Mesodermal cell (in vitro differentiated cells): ENCODE results near the gene ANKRD9. TPM values are rescaled to one million over a fixed set of nuclear protein-coding genes. Genes with fewer than 3 reads are reported as not detected.
A peak's percentile ranks its signal among the peaks of the same experiment; 100 is the strongest.
"Not testable (repeated sequence)": the region's sequence is repeated elsewhere in the genome, so short reads cannot be mapped to it uniquely, and the experiment has no call there.

Source experiments
- H3K27ac ChIP-seq: 2 replicates; pipeline ENCODE4 v1.7.0; 2013; ENCODE audit warnings: mild to moderate bottlenecking, low read depth, low read length, moderate library complexity; ENCODE audit not compliant: severe bottlenecking
- H3K36me3 ChIP-seq: 2 replicates; pipeline ENCODE4 v1.7.1; 2013; ENCODE audit warnings: mild to moderate bottlenecking, low read length, moderate library complexity; ENCODE audit not compliant: control insufficient read depth, insufficient read depth
- H3K4me1 ChIP-seq: one replicate; pipeline ENCODE4 v1.7.1; 2013; ENCODE audit warnings: mild to moderate bottlenecking, low read length; ENCODE audit not compliant: insufficient read depth, control insufficient read depth, poor library complexity, severe bottlenecking
- H3K4me3 ChIP-seq: 2 replicates; pipeline ENCODE4 v1.7.0; 2013; ENCODE audit warnings: low read length, control low read depth, mild to moderate bottlenecking; ENCODE audit not compliant: insufficient read depth, poor library complexity, severe bottlenecking; ENCODE audit errors: extremely low read depth
- H3K9me3 ChIP-seq: 2 replicates; pipeline ENCODE4 v1.7.1; 2013; ENCODE audit warnings: mild to moderate bottlenecking, low read length, moderate library complexity; ENCODE audit not compliant: control insufficient read depth
- WGBS, 2 experiments: methylation state at CpG; one replicate each; pipeline ENCODE4 v1.1.5; 2013; ENCODE audit warnings: missing lambda C conversion rate in 2 of 2; ENCODE audit not compliant: insufficient coverage in 2 of 2; 5-methylcytosine and 5-hydroxymethylcytosine counted together
- polyA plus RNA-seq, 2 experiments: library from polyadenylated mRNA; stranded (reverse); fragments of 50-300 nt; gene quantifications; one replicate each; pipeline ENCODE4 v1.2.3, GENCODE V29; 2013

ANKRD9 gene
- 19.6 TPM for polyA plus RNA-seq (2013, experiment 1 of 2)
- polyA plus RNA-seq (2013, experiment 2 of 2) = 15.8 TPM

DNA sequence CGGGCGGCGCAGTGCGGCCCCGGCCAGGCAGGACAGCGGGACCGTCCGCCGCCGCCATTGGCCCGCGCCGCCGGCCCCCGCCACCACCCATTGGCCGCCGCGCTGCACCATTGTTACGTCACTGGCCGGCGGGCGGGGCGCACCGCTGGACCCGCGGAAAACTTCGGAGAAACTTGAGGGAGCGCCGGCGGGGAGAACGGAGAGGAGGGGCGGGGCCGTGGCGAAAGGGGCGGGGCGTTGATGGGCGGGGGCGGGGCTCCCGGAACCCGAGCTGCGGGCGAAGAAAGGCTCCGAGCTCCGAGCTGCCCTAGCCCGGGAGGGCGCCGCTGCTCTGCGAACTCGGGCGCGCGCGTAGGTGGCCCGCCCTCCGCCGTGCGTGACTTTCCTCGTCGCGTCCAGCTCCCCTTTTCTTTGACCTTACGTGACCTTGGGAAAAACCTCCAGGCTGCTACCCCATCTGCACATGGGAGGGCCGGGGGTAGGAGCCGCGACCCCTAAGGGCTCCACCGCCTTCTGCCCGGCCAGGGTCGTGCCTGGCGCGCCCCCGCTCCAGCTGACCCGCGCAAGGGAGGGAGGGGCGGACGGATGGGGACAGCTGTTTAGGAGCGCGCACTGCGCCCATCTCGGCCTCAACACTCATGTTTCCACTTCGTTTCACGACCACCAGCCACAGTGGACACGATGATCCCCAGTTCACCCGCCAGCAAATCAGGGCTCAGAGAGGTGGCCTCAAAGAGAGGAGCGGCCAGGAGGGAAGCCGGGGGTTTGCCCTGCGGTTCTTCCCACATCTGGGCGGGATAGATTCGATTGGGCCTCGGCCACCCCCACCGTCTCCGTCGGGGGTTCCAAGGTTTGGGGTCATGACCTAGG is at the start of gene ANKRD9:
TSS of gene ANKRD9 (minus strand) at position 31 of the 870 bp plus-strand sequence. CDS start 1,887 bp downstream, outside the sequence.
- peak within 1 kb of the TSS; percentile 54 for H3K4me3 ChIP-seq
- H3K36me3 ChIP-seq = peaks cover 13% of the 10 kb centered on the region
- no peaks in the 10 kb centered on the region for H3K4me1 ChIP-seq
- no peaks in the 10 kb centered on the region for H3K9me3 ChIP-seq
- 2 to 3% methylated on average over 41 to 59 of the region's 91 CpGs for WGBS, 2 experiments
- H3K27ac ChIP-seq = peak within 1 kb of the TSS; percentile 79

DNA sequence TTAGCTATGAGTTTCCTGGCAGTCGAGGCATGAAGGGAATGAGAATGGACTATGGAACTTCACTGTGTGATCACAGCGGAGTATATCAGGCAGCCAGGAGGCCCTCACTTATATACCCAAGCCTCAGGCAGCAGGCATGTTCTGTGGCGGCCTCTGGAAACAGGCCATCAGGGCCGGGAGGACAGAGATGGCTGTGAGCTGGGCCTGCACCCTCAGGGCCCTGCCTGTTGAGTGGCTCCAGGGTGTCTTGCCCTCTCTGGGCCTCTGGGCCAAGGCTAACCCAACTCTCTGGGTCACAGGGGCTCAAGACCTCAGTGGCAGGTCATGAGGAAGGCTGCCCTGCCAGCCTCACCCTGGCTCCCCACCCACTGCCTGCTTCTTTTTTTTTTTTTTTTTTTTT is 49.0 kb upstream of the ANKRD9 start:
- Histone ChIP-seq H3K36me3 (no peaks in the 10 kb centered on the region), H3K4me1 (no peaks in the 10 kb centered on the region), H3K9me3 (no peaks in the 10 kb centered on the region), H3K4me3 (no peak overlapping the region), H3K27ac (no peak overlapping the region)
- 81 to 84% methylated on average over 4 of the region's 4 CpGs for WGBS, 2 experiments

DNA sequence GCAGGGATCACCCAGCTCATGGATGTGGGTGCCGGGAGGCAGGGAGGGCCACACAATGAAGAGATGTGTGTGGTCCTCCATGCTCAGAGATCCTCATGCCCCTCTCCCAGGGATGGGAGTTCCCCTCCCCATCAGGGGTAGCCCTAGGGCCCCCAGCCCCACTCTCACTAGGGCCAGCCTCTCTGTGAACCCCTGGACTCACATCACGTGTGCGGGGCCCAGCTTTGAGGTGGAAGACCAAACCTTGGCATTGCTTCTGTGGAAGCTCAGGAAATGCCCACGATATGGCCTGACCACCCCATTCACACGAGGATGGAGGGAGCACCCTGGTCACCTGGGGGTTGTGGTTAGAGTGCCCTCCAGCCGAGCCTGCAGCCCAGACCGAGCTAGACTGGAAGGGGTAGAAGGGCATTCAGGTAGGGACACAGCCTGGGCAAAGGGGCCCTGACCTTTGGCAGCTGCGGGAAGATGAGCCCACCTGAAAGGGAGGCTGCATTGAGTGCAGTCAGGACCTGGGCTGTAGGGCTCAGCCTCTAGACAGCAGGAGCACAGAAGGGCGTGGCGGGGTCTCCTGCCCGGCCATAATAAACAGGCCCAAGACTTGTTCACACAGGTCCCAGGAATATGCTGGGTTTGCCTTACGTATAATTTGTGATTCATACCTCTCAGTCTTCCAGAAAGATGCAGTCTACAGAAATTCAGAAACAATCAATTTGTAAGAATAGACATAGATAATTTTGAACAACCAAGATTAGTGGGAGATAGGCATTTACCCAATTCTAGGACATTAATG is 48.1 kb upstream of the ANKRD9 start:
- Histone ChIP-seq H3K4me3 (no peak overlapping the region), H3K36me3 (no peaks in the 10 kb centered on the region), H3K9me3 (no peaks in the 10 kb centered on the region), H3K27ac (no peak overlapping the region), H3K4me1 (peaks cover 2% of the 10 kb centered on the region)
- 85 to 89% methylated on average over 8 to 11 of the region's 12 CpGs for WGBS, 2 experiments

GRCh38 chr14:102556098-102556677 is 46.6 kb upstream of the ANKRD9 start:
- Histone ChIP-seq H3K9me3 (no peaks in the 10 kb centered on the region), H3K4me3 (no peak overlapping the region), H3K36me3 (no peaks in the 10 kb centered on the region), H3K27ac (no peak overlapping the region), H3K4me1 (peaks cover 10% of the 10 kb centered on the region)
- 94 to 96% methylated on average over 7 to 8 of the region's 14 CpGs for whole genome bisulfite sequencing, 2 experiments

- no peaks in the 10 kb centered on the region for H3K9me3 ChIP-seq
- no peaks in the 10 kb centered on the region for H3K36me3 ChIP-seq
- H3K27ac ChIP-seq = no peak overlapping the region
- WGBS, 2 experiments = 16% methylated on average over 77 to 80 of the region's 94 CpGs
- H3K4me1 ChIP-seq = peaks cover 10% of the 10 kb centered on the region
- H3K4me3 ChIP-seq = peak overlapping the region; percentile 42
Measured at GRCh38 chr14:102554821-102555819, 45.5 kb upstream of the ANKRD9 start.

DNA sequence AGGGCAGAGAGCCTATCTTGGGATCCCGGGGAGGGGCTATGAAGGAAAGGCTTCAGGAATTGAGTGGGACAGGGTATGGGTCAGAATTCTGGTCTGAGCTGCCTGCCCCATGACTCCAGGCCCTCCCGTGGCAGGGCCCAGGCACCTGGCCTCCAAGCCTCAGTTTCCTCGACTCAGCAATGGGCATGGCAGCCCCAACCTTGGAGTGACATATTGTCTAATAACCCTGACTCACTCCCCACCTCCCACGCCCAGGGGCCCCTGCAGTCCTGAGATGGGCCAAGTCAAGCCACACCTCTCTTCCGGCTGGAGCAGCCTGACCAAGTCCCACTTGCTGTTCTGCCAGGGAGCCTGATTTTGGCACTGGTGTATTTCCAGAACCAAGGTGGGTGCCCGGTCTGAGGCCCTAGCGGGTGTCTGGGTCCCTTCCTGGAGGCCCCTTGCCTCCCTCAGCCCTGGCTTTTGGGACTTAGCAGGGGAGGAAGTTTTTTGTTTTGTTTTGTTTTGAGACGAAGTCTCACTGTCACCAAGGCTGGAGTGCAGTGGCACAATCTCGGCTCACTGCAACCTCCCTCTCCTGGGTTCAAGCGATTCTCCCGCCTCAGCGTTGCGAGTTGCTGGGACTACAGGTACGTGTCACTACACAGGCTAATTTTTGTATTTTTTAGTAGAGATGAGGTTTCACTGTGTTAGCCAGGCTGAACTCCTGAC is 42.6 kb upstream of the ANKRD9 start:
- 80 to 82% methylated on average over 10 to 14 of the region's 14 CpGs for WGBS, 2 experiments

GRCh38 chr14:102550927-102551401 is 41.4 kb upstream of the ANKRD9 start:
- peaks cover 21% of the 10 kb centered on the region for H3K4me1 ChIP-seq
- not testable (repeated sequence) for H3K27ac ChIP-seq, H3K9me3 ChIP-seq, H3K4me3 ChIP-seq, H3K36me3 ChIP-seq
- 70% methylated on average over 2 of the region's 3 CpGs; no CpG with 5 or more reads in 1 of the 2 experiments for WGBS, 2 experiments

More for the DNA sequence above, 42.6 kb upstream of the ANKRD9 start:
- H3K4me1 ChIP-seq = peaks cover 20% of the 10 kb centered on the region
- H3K9me3 ChIP-seq = no peaks in the 10 kb centered on the region
- no peaks in the 10 kb centered on the region for H3K36me3 ChIP-seq
- no peak overlapping the region for H3K27ac ChIP-seq
- no peak overlapping the region for H3K4me3 ChIP-seq

GRCh38 chr14:102548616-102549240 is 39.2 kb upstream of the ANKRD9 start:
- H3K27ac ChIP-seq = no peak overlapping the region
- 80% methylated on average over 1 of the region's 3 CpGs; no CpG with 5 or more reads in 1 of the 2 experiments for WGBS, 2 experiments
- no peaks in the 10 kb centered on the region for H3K36me3 ChIP-seq
- H3K4me3 ChIP-seq = no peak overlapping the region
- H3K9me3 ChIP-seq = no peaks in the 10 kb centered on the region
- peaks cover 27% of the 10 kb centered on the region for H3K4me1 ChIP-seq
